Measurements from ENCODE around the gene TPM3. TPM values are rescaled to one million over a fixed set of nuclear protein-coding genes. Genes with fewer than 3 reads are reported as not detected.
A peak's percentile ranks its signal among the peaks of the same experiment; 100 is the strongest.

Gene TPM3
- total RNA-seq, 2 experiments from 2014 or later, result 792 to 805 TPM

DNA sequence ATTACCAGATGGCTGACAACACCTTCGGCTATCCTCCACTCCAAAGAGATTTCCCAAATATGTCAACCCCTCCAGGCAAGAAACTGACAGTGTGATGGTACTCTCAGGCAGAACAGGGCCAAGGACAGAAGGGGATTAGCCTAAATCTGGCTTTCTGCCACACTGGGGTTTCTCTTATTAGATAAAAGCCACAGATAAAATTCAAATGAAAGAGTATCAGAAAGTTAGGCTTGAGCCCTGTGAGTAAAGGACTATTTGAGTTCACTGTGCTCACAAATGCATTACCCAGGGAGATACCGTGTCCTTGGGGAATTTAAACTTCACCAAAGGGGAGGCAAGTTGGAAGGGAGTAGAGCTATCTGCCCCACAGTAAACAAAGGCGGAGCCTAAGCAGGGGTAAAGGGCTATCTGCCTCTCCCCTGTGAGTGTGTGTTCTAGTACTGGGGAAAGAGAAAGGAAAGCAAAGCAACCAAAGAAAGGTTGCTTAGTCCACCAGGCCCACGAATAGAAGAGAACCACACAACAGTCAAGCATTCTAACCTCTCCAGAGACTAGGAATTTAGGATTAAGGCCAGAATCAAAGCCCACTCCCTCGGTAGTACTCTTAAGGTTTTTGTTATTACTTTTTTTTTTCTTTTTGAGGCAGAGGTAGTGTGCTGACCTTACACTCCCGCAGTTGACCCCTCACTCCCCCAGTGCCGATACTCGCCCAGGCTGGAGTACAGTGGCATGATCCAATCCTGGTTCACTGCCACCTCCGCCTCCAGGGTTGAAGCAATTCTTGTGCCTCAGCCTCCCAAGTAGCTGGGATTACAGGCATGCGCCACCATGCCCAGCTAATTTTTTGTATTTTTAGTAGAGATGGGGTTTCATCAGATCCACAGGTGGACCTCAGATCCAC lies 12.7 kb downstream of the TPM3 start:
- Mint-ChIP-seq H3K27ac (peak overlapping the region; percentile 80), H3K4me3 (peak overlapping the region; percentile 99), H3K9me3 (no peaks in the 10 kb centered on the region), H3K4me1 (peaks cover 70% of the 10 kb centered on the region), H3K36me3 (ENCODE audit: low read depth) (peaks cover 79% of the 10 kb centered on the region), H3K27me3 (no peaks in the 10 kb centered on the region)
- ChIA-PET CTCF (interaction anchor here (1.7 to 3.8 kb wide), 2 partner anchors 28 to 156 kb away, joined by 3 to 19 read pairs; no protein-coding TSS in a partner anchor), POLR2A (interaction anchor here (1.0 to 18.8 kb wide), 8 partner anchors 8 to 212 kb away, joined by 3 to 214 read pairs (median 18); partner anchors contain the start of genes CREB3L4, NUP210L, RPS27 and UBAP2L)
- DNase-seq, result no peak

DNA sequence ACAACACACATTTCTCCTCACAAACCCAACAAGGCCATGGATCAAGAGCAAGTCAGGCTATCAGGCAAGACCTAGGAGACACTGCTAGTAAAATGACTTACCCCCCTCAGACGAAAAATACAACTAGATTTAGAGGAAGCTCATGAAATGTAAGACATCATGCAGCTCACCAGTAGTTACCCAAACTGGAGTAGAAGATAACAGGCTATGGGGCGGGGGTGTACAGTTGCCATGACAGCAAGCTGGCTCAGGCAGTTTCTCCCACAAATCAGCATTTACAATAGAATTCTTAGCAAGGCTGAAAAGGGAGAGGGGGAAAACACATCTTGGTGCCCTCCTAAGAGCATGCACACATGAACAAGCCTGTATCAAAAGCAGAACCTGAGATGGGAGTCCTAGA lies 13.9 kb downstream of the TPM3 start:
- peak overlapping the region; percentile 99 for H3K4me3 Mint-ChIP-seq
- H3K27me3 Mint-ChIP-seq, result no peaks in the 10 kb centered on the region
- H3K36me3 Mint-ChIP-seq (ENCODE audit: low read depth), result peaks cover 81% of the 10 kb centered on the region
- POLR2A ChIA-PET, result interaction anchor here (0.9 to 18.8 kb wide), 6 partner anchors 12 to 188 kb away, joined by 3 to 214 read pairs (median 4); partner anchors contain the start of genes NUP210L and UBAP2L
- DNase-seq, result no peak
- CTCF ChIA-PET, result no interaction called here
- peaks cover 68% of the 10 kb centered on the region for H3K4me1 Mint-ChIP-seq
- peak overlapping the region; percentile 58 for H3K27ac Mint-ChIP-seq
- H3K9me3 Mint-ChIP-seq, result no peaks in the 10 kb centered on the region

DNA sequence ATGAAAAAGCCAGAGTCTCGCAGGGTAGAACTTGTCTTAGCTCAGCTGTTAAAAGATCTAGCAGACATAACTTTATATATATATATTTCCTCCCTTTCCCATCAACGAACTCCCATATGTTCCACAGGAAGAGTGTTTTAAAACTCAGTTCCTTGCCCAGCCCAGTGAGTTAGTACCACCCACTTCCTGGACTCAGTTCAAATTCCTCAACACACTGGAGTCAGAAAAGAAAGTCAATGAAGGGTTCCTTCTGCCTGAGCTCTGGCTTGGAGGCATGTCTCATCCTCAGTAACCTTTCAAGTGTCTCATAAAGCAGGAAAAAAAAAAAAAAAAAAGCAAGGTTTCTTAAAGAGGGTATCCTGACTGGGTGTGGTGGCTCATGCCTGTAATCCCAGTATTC lies 15.6 kb downstream of the TPM3 start:
- H3K27ac Mint-ChIP-seq, result peak overlapping the region; percentile 23
- POLR2A ChIA-PET, result interaction anchor here (0.7 to 18.8 kb wide), 3 partner anchors 12 to 159 kb away, joined by 3 to 214 read pairs (median 4); partner anchors contain the start of gene NUP210L
- no peaks in the 10 kb centered on the region for H3K27me3 Mint-ChIP-seq

DNA sequence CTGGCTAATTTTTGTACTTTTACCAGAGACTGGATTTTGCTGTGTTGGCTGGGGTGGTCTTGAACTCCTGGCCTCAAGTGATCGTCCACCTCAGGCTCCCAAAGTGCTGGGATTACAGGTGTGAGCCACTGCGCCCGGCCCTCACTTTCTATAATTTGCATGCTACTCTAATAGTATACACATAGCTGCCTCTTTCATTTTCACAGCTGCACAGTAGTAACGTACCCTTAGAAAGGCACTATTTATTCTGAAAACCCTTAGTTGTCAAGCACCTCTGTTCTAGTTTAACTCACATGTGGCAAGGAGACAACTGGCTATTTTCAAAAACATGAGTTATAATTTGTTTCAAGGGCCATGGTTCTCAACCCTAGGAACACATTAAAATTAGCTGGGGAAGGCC lies 17.2 kb downstream of the TPM3 start:
- ChIA-PET CTCF (interaction anchor here (1.2 kb wide), 1 partner anchor 160 kb away, joined by 3 read pairs; no protein-coding TSS in a partner anchor), POLR2A (interaction anchor here (18.8 kb wide), 1 partner anchor 17 kb away, joined by 214 read pairs; the partner anchor contains the start of gene NUP210L)
- H3K4me1 Mint-ChIP-seq, result peaks cover 73% of the 10 kb centered on the region
- H3K9me3 Mint-ChIP-seq, result no peaks in the 10 kb centered on the region
- H3K4me3 Mint-ChIP-seq, result no peak overlapping the region
- no peak overlapping the region for H3K27ac Mint-ChIP-seq
- H3K27me3 Mint-ChIP-seq, result no peaks in the 10 kb centered on the region
- no peak for DNase-seq
- H3K36me3 Mint-ChIP-seq (ENCODE audit: low read depth), result peaks cover 84% of the 10 kb centered on the region

More for the DNA sequence above, 15.6 kb downstream of the TPM3 start:
- Mint-ChIP-seq H3K4me3 (no peak overlapping the region), H3K4me1 (peaks cover 79% of the 10 kb centered on the region), H3K9me3 (no peaks in the 10 kb centered on the region), H3K36me3 (ENCODE audit: low read depth) (peaks cover 82% of the 10 kb centered on the region)
- CTCF ChIA-PET, result interaction anchor here (1.1 kb wide), 1 partner anchor 42 kb away, joined by 4 read pairs; no protein-coding TSS in a partner anchor
- no peak for DNase-seq

- ChIA-PET POLR2A (interaction anchor here (4.6 to 18.8 kb wide), 2 partner anchors 10 to 14 kb away, joined by 34 to 214 read pairs; partner anchors contain the start of gene NUP210L), CTCF (interaction anchor here (1.4 kb wide), 1 partner anchor 14 kb away, joined by 4 read pairs; no protein-coding TSS in a partner anchor)
- H3K27me3 Mint-ChIP-seq, result no peaks in the 10 kb centered on the region
- H3K4me1 Mint-ChIP-seq, result peaks cover 53% of the 10 kb centered on the region
- H3K4me3 Mint-ChIP-seq, result no peak overlapping the region
- H3K9me3 Mint-ChIP-seq, result no peaks in the 10 kb centered on the region
- H3K36me3 Mint-ChIP-seq (ENCODE audit: low read depth), result peaks cover 78% of the 10 kb centered on the region
- DNase-seq, result no peak
- H3K27ac Mint-ChIP-seq, result no peak overlapping the region
Measured at GRCh38 chr1:154171880-154172279, 20.0 kb downstream of the TPM3 start.

DNA sequence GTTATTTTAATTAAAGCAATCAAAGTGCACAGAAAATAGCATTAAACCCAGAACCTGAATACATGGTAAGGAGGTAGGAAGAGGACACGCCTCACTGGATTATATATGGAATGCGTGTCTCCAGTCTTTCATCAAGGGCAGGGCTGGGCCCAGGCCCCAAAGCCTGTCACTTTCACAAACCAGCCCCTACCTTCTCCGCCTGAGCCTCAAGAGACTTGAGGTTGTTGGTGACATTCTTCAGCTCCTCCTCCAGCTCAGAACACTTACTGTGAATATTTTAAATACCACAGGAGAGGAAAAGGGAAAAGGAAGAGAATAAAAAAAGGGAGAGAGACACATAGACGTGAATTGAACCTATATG lies 20.7 kb downstream of the TPM3 start:
- peak overlapping the region; percentile 28 for H3K27ac Mint-ChIP-seq
- peaks cover 47% of the 10 kb centered on the region for H3K4me1 Mint-ChIP-seq
- ChIA-PET POLR2A (interaction anchor here (4.6 to 18.8 kb wide), 2 partner anchors 10 to 14 kb away, joined by 34 to 214 read pairs; partner anchors contain the start of gene NUP210L), CTCF (interaction anchor here (1.4 kb wide), 1 partner anchor 13 kb away, joined by 4 read pairs; no protein-coding TSS in a partner anchor)
- H3K36me3 Mint-ChIP-seq (ENCODE audit: low read depth), result peaks cover 81% of the 10 kb centered on the region
- no peaks in the 10 kb centered on the region for H3K27me3 Mint-ChIP-seq
- no peak overlapping the region for H3K4me3 Mint-ChIP-seq
- H3K9me3 Mint-ChIP-seq, result no peaks in the 10 kb centered on the region
- no peak for DNase-seq

GRCh38 chr1:154170547-154171222 lies 21.2 kb downstream of the TPM3 start:
- CTCF ChIA-PET, result interaction anchor here (1.4 kb wide), 1 partner anchor 13 kb away, joined by 4 read pairs; no protein-coding TSS in a partner anchor
- POLR2A ChIA-PET, result interaction anchor here (1.2 to 18.8 kb wide), 3 partner anchors 11 to 180 kb away, joined by 3 to 214 read pairs (median 34); partner anchors contain the start of genes NUP210L and RPS27
- peaks cover 45% of the 10 kb centered on the region for H3K4me1 Mint-ChIP-seq
- peaks cover 81% of the 10 kb centered on the region for H3K36me3 Mint-ChIP-seq (ENCODE audit: low read depth)
- H3K27ac Mint-ChIP-seq, result peak overlapping the region; percentile 28
- no peak overlapping the region for H3K4me3 Mint-ChIP-seq
- H3K27me3 Mint-ChIP-seq, result no peaks in the 10 kb centered on the region
- H3K9me3 Mint-ChIP-seq, result no peaks in the 10 kb centered on the region
- DNase-seq, result peak; percentile 38

- no peak for DNase-seq
- H3K4me3 Mint-ChIP-seq, result no peak overlapping the region
- peak overlapping the region; percentile 6 for H3K27ac Mint-ChIP-seq
- H3K4me1 Mint-ChIP-seq, result peaks cover 49% of the 10 kb centered on the region
- POLR2A ChIA-PET, result interaction anchor here (0.6 to 18.8 kb wide), 3 partner anchors 10 to 49 kb away, joined by 3 to 214 read pairs (median 30); partner anchors contain the start of gene NUP210L
- H3K27me3 Mint-ChIP-seq, result no peaks in the 10 kb centered on the region
- CTCF ChIA-PET, result no interaction called here
- peaks cover 89% of the 10 kb centered on the region for H3K36me3 Mint-ChIP-seq (ENCODE audit: low read depth)
- H3K9me3 Mint-ChIP-seq, result no peaks in the 10 kb centered on the region
Measured at GRCh38 chr1:154167461-154167860, 24.4 kb downstream of the TPM3 start.

GRCh38 chr1:154166207-154166606 lies 25.7 kb downstream of the TPM3 start:
- CTCF ChIA-PET, result interaction anchor here (0.6 to 1.0 kb wide), 2 partner anchors 105 to 519 kb away, joined by 3 to 4 read pairs; no protein-coding TSS in a partner anchor
- peaks cover 42% of the 10 kb centered on the region for H3K4me1 Mint-ChIP-seq
- no peak overlapping the region for H3K27ac Mint-ChIP-seq
- no peak overlapping the region for H3K4me3 Mint-ChIP-seq
- no peaks in the 10 kb centered on the region for H3K27me3 Mint-ChIP-seq
- POLR2A ChIA-PET, result interaction anchor here (0.6 to 18.8 kb wide), 5 partner anchors 9 to 172 kb away, joined by 3 to 214 read pairs (median 6); partner anchors contain the start of gene NUP210L
- no peak for DNase-seq
- no peaks in the 10 kb centered on the region for H3K9me3 Mint-ChIP-seq
- peaks cover 89% of the 10 kb centered on the region for H3K36me3 Mint-ChIP-seq (ENCODE audit: low read depth)

- H3K4me3 Mint-ChIP-seq, result no peak overlapping the region
Measured at GRCh38 chr1:154159554-154159953, 32.3 kb downstream of the TPM3 start.

DNA sequence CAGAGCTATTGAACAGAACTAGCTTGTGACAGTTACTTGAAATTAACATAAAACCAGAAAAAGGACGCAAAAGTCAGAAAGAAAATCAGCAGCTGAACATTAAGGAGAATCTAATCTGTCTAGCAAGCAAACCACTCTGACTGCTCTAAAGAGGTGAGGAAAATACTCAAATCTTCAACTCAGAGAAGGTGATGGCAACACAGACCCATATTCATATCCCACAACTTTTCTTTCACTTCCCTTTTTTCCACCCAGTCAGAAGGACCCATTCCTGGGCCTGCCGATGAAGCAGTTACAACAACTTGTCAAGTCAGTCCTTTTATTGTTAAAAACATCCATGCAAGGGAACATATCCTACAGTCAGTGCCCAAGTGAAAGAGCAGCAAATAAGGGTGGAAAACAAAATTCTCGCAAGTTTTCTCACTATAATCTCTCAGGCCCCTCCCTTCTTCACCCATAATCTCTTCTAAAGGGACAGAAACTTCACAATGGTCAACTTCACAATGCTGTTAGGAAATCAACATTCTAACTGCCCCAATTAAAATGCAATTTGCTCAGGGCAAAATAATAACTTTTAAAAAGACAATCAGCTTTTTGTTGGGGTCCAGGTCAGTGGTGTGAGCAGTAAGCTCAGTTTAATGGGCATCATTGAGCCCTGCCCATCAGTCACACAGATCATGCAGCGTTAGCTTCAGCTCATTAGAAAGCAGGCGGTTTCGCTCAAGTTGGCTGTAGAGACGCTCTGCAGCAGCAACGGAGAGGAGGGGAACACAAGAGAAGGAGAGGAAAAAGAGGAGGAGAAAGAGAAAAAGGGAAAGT lies 33.4 kb downstream of the TPM3 start:
- H3K27me3 Mint-ChIP-seq, result no peaks in the 10 kb centered on the region
- ChIA-PET CTCF (interaction anchor here (1.0 to 1.8 kb wide), 11 partner anchors 9 to 191 kb away, joined by 3 to 5 read pairs (median 3); partner anchors contain the start of gene CREB3L4), POLR2A (interaction anchor here (0.9 to 11.3 kb wide), 18 partner anchors 9 to 377 kb away, joined by 3 to 214 read pairs (median 4); partner anchors contain the start of genes ATP8B2, HAX1, RAB13 and RPS27)
- peaks cover 96% of the 10 kb centered on the region for H3K36me3 Mint-ChIP-seq (ENCODE audit: low read depth)
- peak overlapping the region; percentile 49 for H3K4me3 Mint-ChIP-seq
- DNase-seq, result no peak
- peak overlapping the region; percentile 92 for H3K27ac Mint-ChIP-seq
- peaks cover 9% of the 10 kb centered on the region for H3K9me3 Mint-ChIP-seq
- H3K4me1 Mint-ChIP-seq, result peaks cover 67% of the 10 kb centered on the region

More at GRCh38 chr1:154159554-154159953, 32.3 kb downstream of the TPM3 start:
- Mint-ChIP-seq H3K9me3 (peaks cover 9% of the 10 kb centered on the region), H3K4me1 (peaks cover 75% of the 10 kb centered on the region), H3K36me3 (ENCODE audit: low read depth) (peaks cover 96% of the 10 kb centered on the region), H3K27ac (peak overlapping the region; percentile 92), H3K27me3 (no peaks in the 10 kb centered on the region)
- ChIA-PET POLR2A (interaction anchor here (0.6 to 11.3 kb wide), 4 partner anchors 15 to 169 kb away, joined by 3 to 214 read pairs (median 16); partner anchors contain the start of genes RPS27 and UBAP2L), CTCF (interaction anchor here (0.8 to 1.8 kb wide), 3 partner anchors 12 to 185 kb away, joined by 3 to 4 read pairs (median 3); no protein-coding TSS in a partner anchor)
- no peak for DNase-seq
